Measurements from ENCODE around the gene GINS1. TPM values are rescaled to one million over a fixed set of nuclear protein-coding genes. Genes with fewer than 3 reads are reported as not detected.
A peak's percentile ranks its signal among the peaks of the same experiment; 100 is the strongest.

Gene GINS1
- total and polyA plus RNA-seq, 11 donors, result 0.15 to 3.1 (median 0.36) TPM

DNA sequence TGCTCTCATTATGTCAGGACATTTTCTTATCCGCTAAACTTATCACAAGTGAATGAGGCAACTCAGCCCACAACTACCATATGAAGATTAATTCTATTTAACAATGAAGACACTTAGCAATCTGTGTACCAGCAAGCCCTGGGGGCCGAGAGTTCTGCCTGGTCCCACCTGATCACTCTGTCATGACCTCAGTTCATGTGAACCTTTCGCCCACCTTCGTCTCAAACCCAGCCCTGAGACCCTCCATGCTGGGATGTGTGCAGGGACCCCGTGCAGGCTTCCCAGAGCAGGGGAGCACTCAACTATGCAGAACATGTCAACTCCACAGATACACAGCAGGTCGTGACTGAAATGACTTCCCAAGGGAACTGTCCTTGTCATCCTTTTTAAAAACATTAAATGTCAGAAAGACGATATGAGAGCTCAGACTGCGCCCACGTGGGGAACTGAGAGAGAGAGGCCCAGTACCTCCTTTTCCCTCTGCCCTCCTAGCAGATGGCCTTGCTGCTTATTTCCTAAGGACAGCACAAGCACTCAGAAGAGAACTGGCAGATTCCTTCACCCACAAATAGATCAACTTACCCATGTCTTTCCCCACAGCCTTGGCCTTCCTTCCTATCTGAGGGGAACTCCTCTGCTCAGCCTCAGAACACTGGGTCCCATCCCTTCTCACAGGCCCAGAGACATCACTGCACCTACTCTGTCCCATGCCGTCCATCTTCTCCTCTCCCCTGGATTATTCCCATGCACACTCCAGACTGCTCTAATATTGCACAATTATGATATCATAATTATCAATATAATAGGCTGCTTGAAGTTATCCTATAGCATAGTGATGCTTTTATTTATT lies 28.4 kb upstream of the GINS1 start:
- Histone ChIP-seq H3K27me3 (no peaks in the 10 kb centered on the region), H3K36me3 (no peaks in the 10 kb centered on the region), H3K4me1 (peaks cover 0 to 50% (median 14%) of the 10 kb centered on the region in 12 donors), H3K4me3 (no peak overlapping the region), H3K9me3 (no peaks in the 10 kb centered on the region), H3K27ac (no peak overlapping the region)
- TF ChIP-seq, protein P1, sequence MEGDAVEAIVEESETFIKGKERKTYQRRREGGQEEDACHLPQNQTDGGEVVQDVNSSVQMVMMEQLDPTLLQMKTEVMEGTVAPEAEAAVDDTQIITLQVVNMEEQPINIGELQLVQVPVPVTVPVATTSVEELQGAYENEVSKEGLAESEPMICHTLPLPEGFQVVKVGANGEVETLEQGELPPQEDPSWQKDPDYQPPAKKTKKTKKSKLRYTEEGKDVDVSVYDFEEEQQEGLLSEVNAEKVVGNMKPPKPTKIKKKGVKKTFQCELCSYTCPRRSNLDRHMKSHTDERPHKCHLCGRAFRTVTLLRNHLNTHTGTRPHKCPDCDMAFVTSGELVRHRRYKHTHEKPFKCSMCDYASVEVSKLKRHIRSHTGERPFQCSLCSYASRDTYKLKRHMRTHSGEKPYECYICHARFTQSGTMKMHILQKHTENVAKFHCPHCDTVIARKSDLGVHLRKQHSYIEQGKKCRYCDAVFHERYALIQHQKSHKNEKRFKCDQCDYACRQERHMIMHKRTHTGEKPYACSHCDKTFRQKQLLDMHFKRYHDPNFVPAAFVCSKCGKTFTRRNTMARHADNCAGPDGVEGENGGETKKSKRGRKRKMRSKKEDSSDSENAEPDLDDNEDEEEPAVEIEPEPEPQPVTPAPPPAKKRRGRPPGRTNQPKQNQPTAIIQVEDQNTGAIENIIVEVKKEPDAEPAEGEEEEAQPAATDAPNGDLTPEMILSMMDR (IDR thresholded peaks at IDR 0.05), result no peak
- TF ChIP-seq POLR2A (IDR thresholded peaks at IDR 0.05), result no peak
- ATAC-seq (no peak), DNase-seq (no peak)
- intact Hi-C loops (cut with DNase I), result no loop called here
- WGBS, 4 donors, result 73 to 79% (median 77%) methylated on average over 10 of the region's 10 CpGs

DNA sequence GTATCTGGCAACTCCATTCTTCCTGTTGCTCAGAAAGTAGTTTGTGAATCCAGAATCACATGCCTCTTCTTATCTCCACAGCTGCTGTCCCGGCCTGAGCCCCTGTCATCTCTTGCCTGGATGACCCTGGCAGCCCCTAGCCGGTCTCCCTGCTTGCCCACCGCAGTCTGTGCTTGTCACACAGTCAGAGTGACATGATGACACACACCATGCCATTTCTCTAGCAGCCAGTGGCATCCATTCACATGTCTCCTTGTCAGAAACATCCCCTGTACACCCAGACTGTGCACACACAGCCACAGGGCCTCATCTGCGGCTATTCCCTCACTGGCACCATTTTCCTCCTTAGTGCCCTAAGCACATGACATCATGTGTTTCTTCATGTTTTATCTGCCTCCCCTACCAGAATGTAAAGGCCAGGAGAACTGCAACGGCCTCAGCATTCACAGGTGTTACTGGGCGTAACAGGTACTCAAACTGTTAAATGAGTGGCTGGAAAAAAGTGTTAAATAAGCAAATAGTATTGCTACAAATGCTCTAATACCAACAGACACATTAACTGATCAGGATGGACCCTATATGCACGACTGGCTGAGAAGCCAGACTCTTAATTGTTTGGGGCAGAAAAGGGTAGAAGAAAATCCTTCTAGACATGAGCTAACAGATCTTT lies 26.4 kb upstream of the GINS1 start:
- peaks cover 0 to 50% (median 14%) of the 10 kb centered on the region in 12 donors for H3K4me1 ChIP-seq
- H3K9me3 ChIP-seq, result no peaks in the 10 kb centered on the region
- no peaks in the 10 kb centered on the region for H3K36me3 ChIP-seq
- no peaks in the 10 kb centered on the region for H3K27me3 ChIP-seq
- intact Hi-C loops (cut with DNase I), result loop anchor here in 1 of 10 donors (2.0 kb wide), 1 partner anchor 20 kb away; no protein-coding TSS in a partner anchor
- WGBS, 4 donors, result 67 to 73% (median 69%) methylated on average over 7 of the region's 7 CpGs
- no peak overlapping the region for H3K4me3 ChIP-seq
- ATAC-seq, result peak in 2 of 4 donors; percentile 17 to 21
- no peak overlapping the region for H3K27ac ChIP-seq
- no peak for DNase-seq
- TF ChIP-seq, protein P1 (IDR thresholded peaks at IDR 0.05), result no peak
- TF ChIP-seq POLR2A (IDR thresholded peaks at IDR 0.05), result no peak

DNA sequence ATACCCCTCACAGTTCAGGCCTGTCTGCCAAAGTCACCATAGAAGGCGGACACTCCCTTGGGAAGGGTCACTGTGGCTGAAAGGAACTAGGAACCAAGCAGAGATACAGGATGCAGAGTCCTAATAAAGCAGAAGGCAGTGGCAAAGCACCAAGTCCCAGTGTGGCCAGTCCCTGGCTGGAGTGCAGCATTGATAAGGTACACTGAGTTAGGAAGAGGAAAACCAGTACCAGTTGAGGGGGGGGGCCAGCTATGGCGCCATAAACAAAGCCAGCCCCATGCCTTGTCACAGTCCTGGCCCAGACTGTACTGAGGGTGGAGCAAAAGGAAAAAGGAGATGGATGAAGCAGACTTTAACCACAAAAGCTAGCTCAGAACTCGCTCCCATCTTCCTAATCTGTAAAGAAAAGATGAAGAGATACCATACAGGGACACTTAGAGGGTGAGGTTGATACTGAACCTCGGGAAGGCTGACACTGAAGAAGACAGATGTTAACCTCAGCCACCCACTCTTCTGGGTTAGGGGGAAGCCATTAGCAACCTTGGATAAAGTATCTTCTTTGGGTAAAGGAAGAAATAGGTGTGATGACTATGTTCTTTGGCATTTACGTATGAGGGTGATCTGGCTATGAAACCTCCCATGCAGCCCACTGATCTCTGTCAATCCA lies 24.6 kb upstream of the GINS1 start:
- Histone ChIP-seq H3K36me3 (no peaks in the 10 kb centered on the region), H3K27me3 (no peaks in the 10 kb centered on the region), H3K4me3 (no peak overlapping the region), H3K27ac (peak overlapping the region in 1 of 12 donors; percentile 34), H3K4me1 (peaks cover 0 to 37% (median 8%) of the 10 kb centered on the region in 12 donors), H3K9me3 (no peaks in the 10 kb centered on the region)
- TF ChIP-seq, protein P1 (IDR thresholded peaks at IDR 0.05), result no peak
- TF ChIP-seq POLR2A (IDR thresholded peaks at IDR 0.05), result no peak
- intact Hi-C loops (cut with DNase I), result no loop called here
- ATAC-seq (peak; percentile 87 to 96 (median 93)), DNase-seq (peak in 4 of 5 donors; percentile 48 to 65 (median 54))
- WGBS, 4 donors, result 66 to 76% (median 70%) methylated on average over 5 of the region's 5 CpGs
